BLaER1 (cell line): ENCODE measurements around the gene RAP2C.
A peak's percentile ranks its signal among the peaks of the same experiment; 100 is the strongest.

Experiments
- H3K27ac ChIP-seq: shearing (Covaris generic); formaldehyde crosslinking; 2 replicates; pipeline ENCODE4 v1.8.1; 2022
- H3K27me3 ChIP-seq: shearing (Covaris generic); formaldehyde crosslinking; 2 replicates; pipeline ENCODE4 v1.8.1; 2022
- H3K36me3 ChIP-seq: shearing (Covaris generic); formaldehyde crosslinking; 2 replicates; pipeline ENCODE4 v1.8.1; 2022
- H3K4me1 ChIP-seq: shearing (Covaris generic); formaldehyde crosslinking; 2 replicates; pipeline ENCODE4 v1.8.1; 2022
- H3K4me2 ChIP-seq: shearing (Covaris generic); formaldehyde crosslinking; 2 replicates; pipeline ENCODE4 v1.8.1; 2022
- H3K4me3 ChIP-seq: shearing (Covaris generic); formaldehyde crosslinking; 2 replicates; pipeline ENCODE4 v1.8.1; 2022
- H3K9ac ChIP-seq: shearing (Covaris generic); formaldehyde crosslinking; 2 replicates; pipeline ENCODE4 v1.8.1; 2022
- H3K9me3 ChIP-seq: shearing (Covaris generic); formaldehyde crosslinking; 2 replicates; pipeline ENCODE4 v1.8.1; 2022
- H4K20me1 ChIP-seq: shearing (Covaris generic); formaldehyde crosslinking; 2 replicates; pipeline ENCODE4 v1.8.1; 2022
- Cebpa-rat ChIP-seq: shearing (Covaris generic); IDR thresholded peaks from 2 replicates; pipeline ENCODE4 v1.8.1; 2022

Gene RAP2C

GRCh38 chrX:132219343-132219768 lies at the start of gene RAP2C:
RAP2C (minus strand) TSS chrX:132219447; CDS start chrX:132217268, 2,179 bp downstream.
- peak within 1 kb of the TSS; percentile 69 for H3K27ac ChIP-seq
- no peak for TF ChIP-seq Cebpa-rat
- H3K9ac ChIP-seq: peak within 1 kb of the TSS; percentile 77
- peak within 1 kb of the TSS; percentile 76 for H3K4me3 ChIP-seq
- peaks cover 33% of the 10 kb centered on the region for H4K20me1 ChIP-seq
- H3K4me2 ChIP-seq: peak within 1 kb of the TSS; percentile 75
- H3K9me3 ChIP-seq: no peaks in the 10 kb centered on the region
- H3K36me3 ChIP-seq: no peaks in the 10 kb centered on the region
- H3K4me1 ChIP-seq: peaks cover 13% of the 10 kb centered on the region
- H3K27me3 ChIP-seq: peaks cover 74% of the 10 kb centered on the region

GRCh38 chrX:132267392-132267791 lies 48.1 kb upstream of the RAP2C start:
- H4K20me1 ChIP-seq: no peaks in the 10 kb centered on the region; the same call in 1 of the 2 replicates
- H3K4me3 ChIP-seq: no peak overlapping the region
- H3K27ac ChIP-seq: no peak overlapping the region
- no peak overlapping the region for H3K9ac ChIP-seq
- H3K9me3 ChIP-seq: no peaks in the 10 kb centered on the region
- TF ChIP-seq Cebpa-rat: no peak
- H3K4me2 ChIP-seq: no peak overlapping the region
- no peaks in the 10 kb centered on the region for H3K4me1 ChIP-seq
- H3K36me3 ChIP-seq: no peaks in the 10 kb centered on the region
- H3K27me3 ChIP-seq: peaks cover 90% of the 10 kb centered on the region

DNA sequence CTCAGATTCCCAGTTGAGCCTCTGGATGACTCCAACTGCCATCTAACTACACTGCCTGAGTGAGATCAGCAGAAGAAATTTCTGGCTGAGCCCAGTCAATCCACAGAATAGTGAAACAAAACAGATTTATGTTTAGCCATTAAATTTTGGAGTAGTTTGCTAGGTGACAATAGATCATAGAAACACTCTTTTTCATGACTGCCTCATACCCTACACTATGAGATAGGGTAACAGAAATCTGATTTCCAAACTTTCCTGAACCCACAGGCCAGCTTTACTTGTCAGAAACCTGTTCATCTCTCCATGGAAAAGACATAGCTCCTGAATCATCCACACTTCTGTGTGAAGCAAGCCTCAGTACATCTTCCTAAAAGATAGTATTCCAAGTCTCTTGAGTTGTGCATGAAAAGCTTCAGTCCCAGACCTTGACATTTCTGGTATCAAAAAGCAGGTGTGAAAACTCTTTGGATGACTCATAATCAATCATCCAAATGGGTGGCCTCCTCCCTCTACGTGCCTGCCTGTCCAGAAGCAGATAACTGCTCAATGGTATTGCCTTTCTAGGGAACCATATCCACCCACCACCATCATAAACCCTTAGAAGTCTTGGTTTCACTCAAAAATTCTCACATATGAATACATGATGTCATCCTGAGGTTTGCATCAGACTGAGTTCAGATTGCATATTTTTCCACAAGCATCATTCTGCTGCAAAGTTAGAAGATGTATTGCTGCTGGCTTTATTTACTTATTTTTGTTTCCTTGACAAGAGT lies 47.5 kb upstream of the RAP2C start:
- Histone ChIP-seq H3K36me3 (no peaks in the 10 kb centered on the region), H3K9ac (no peak overlapping the region), H3K27me3 (peaks cover 90% of the 10 kb centered on the region), H3K4me3 (no peak overlapping the region), H4K20me1 (no peaks in the 10 kb centered on the region; the same call in 1 of the 2 replicates), H3K4me2 (no peak overlapping the region), H3K27ac (no peak overlapping the region), H3K4me1 (no peaks in the 10 kb centered on the region), H3K9me3 (no peaks in the 10 kb centered on the region)
- TF ChIP-seq Cebpa-rat: no peak

- Histone ChIP-seq H3K9me3 (no peaks in the 10 kb centered on the region), H3K4me3 (no peak overlapping the region), H4K20me1 (no peaks in the 10 kb centered on the region; the same call in 1 of the 2 replicates), H3K4me2 (no peak overlapping the region), H3K27ac (no peak overlapping the region), H3K27me3 (peaks cover 87% of the 10 kb centered on the region), H3K9ac (no peak overlapping the region), H3K4me1 (no peaks in the 10 kb centered on the region), H3K36me3 (no peaks in the 10 kb centered on the region)
- no peak for TF ChIP-seq Cebpa-rat
Observed at GRCh38 chrX:132263127-132263526, 43.9 kb upstream of the RAP2C start.

DNA sequence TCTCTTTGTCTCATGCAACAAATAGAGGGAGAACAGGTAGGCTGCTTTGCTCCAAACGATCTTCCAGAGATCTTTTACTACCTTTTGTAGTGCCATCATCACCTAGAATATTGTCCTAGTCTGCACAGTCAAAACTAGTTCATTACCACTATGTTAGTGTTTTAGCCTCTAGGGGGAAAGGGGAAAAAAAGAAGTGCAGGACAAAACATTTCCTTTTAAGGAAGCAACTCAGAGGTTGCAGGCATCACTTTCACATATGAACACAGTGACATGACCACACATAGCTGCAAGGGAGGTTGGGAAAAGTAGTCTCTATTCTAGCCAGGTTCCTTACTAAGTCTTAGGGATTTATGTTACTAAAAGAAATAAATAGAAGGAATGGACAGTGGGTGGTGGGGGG lies 39.3 kb upstream of the RAP2C start:
- Histone ChIP-seq H3K9ac (no peak overlapping the region), H4K20me1 (peaks cover 12% of the 10 kb centered on the region; the same call in 1 of the 2 replicates), H3K27me3 (peaks cover 83% of the 10 kb centered on the region), H3K4me3 (no peak overlapping the region), H3K36me3 (no peaks in the 10 kb centered on the region), H3K4me2 (no peak overlapping the region), H3K4me1 (no peaks in the 10 kb centered on the region), H3K9me3 (no peaks in the 10 kb centered on the region), H3K27ac (no peak overlapping the region)
- TF ChIP-seq Cebpa-rat: no peak

GRCh38 chrX:132257116-132257515 lies 37.9 kb upstream of the RAP2C start:
- Histone ChIP-seq H3K4me1 (no peaks in the 10 kb centered on the region), H3K9ac (no peak overlapping the region), H3K36me3 (no peaks in the 10 kb centered on the region), H3K9me3 (peaks cover 11% of the 10 kb centered on the region; the same call in 1 of the 2 replicates), H3K4me3 (no peak overlapping the region), H3K27me3 (peaks cover 78% of the 10 kb centered on the region), H3K27ac (no peak overlapping the region), H4K20me1 (peaks cover 12% of the 10 kb centered on the region; the same call in 1 of the 2 replicates), H3K4me2 (no peak overlapping the region)
- TF ChIP-seq Cebpa-rat: no peak

DNA sequence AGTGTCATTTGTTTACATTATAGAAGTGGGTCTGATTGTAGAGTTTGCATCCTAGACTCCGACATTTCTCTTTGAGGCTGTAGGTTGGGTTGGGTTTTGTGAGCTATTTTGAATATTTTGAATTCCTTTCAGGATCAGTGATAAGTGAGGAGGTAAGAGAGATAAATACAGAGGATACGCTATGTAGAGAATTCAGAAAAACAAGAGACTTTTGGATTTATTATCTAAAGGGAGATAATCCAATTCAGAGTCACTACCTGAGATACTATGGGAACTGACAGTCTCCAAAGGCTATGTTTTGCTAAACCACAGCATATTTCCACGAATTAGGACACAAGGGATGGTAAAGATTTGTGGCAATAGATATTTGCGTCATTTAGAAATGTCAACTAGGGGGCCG lies 16.9 kb upstream of the RAP2C start:
- Histone ChIP-seq H3K27me3 (peaks cover 67% of the 10 kb centered on the region), H3K9ac (no peak overlapping the region), H3K4me2 (no peak overlapping the region), H3K27ac (no peak overlapping the region), H3K9me3 (no peaks in the 10 kb centered on the region), H3K36me3 (no peaks in the 10 kb centered on the region), H3K4me1 (no peaks in the 10 kb centered on the region), H3K4me3 (no peak overlapping the region), H4K20me1 (no peaks in the 10 kb centered on the region)
- TF ChIP-seq Cebpa-rat: no peak

DNA sequence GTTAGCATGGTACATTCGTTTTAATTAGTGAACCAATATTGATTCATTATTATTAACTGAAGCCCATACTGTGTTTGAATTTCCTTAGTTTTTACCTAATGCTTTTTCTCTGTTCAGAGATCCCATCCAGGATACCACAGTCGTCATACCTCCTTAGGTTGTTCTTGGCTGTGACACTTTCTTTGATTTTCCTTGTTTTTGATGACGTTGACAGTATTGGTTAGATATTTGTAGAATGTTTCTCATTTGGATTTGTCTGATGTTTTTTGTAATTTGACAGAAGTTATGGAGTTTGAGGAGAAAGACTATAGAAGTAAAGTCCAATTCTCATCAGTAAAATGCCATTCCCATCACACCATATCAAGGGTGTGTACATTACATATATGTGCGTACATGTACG lies 16.2 kb upstream of the RAP2C start:
- no peaks in the 10 kb centered on the region for H3K9me3 ChIP-seq
- no peaks in the 10 kb centered on the region for H3K36me3 ChIP-seq
- H3K9ac ChIP-seq: no peak overlapping the region
- H3K27ac ChIP-seq: no peak overlapping the region
- H4K20me1 ChIP-seq: no peaks in the 10 kb centered on the region
- no peaks in the 10 kb centered on the region for H3K4me1 ChIP-seq
- H3K27me3 ChIP-seq: peaks cover 66% of the 10 kb centered on the region
- TF ChIP-seq Cebpa-rat: no peak
- no peak overlapping the region for H3K4me2 ChIP-seq
- no peak overlapping the region for H3K4me3 ChIP-seq

- Histone ChIP-seq H3K4me1 (no peaks in the 10 kb centered on the region), H3K9me3 (no peaks in the 10 kb centered on the region), H3K27ac (no peak overlapping the region), H3K27me3 (peaks cover 76% of the 10 kb centered on the region), H3K9ac (no peak overlapping the region), H3K36me3 (no peaks in the 10 kb centered on the region), H3K4me3 (no peak overlapping the region), H3K4me2 (no peak overlapping the region), H4K20me1 (peaks cover 14% of the 10 kb centered on the region; the same call in 1 of the 2 replicates)
- no peak for TF ChIP-seq Cebpa-rat
Observed at GRCh38 chrX:132231587-132231986, 12.3 kb upstream of the RAP2C start.

DNA sequence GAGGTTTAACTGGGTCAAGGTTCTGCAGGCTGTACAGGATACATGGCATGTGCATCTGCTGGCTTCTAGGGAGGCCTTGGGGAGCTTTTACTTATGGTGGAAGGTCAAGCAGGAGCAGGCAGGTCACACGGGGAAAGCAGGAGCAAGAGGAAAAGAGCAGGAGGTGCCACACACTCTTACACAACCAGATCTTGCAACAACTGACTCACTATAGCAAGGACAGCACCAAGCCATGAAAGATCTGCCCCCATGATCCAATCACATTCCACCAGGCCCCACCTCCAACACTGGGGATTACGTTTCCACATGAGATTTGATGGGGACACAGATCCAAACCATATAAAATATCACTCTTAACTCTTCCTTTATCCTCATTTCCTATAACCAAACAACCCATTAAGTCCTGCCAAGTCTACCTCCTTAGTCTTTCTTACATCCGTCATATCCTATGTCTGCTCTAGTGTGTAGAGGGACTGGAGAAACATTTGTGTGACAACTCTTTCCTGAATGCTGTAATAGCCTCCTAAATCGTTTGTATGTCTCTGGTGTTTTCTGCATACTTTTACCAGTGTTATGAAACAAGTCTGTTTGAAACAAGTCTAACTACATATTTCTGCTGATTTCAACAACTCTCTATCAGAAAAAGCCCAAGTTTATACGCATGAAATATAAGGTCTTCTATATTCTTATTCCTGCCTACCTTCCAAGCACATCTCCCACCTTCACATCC lies 8.3 kb upstream of the RAP2C start:
- Histone ChIP-seq H3K4me1 (no peaks in the 10 kb centered on the region), H4K20me1 (peaks cover 43% of the 10 kb centered on the region; the same call in 1 of the 2 replicates), H3K4me3 (no peak overlapping the region), H3K27me3 (peaks cover 89% of the 10 kb centered on the region), H3K4me2 (no peak overlapping the region), H3K27ac (no peak overlapping the region), H3K36me3 (no peaks in the 10 kb centered on the region), H3K9ac (no peak overlapping the region), H3K9me3 (no peaks in the 10 kb centered on the region)
- TF ChIP-seq Cebpa-rat: no peak
